ENCODE results near the gene UPK2. TPM values are rescaled to one million over a fixed set of nuclear protein-coding genes. Genes with fewer than 3 reads are reported as not detected.

The UPK2 gene
- total RNA-seq, 2 experiments from 2014 or later = 0.28 to 0.34 TPM

DNA sequence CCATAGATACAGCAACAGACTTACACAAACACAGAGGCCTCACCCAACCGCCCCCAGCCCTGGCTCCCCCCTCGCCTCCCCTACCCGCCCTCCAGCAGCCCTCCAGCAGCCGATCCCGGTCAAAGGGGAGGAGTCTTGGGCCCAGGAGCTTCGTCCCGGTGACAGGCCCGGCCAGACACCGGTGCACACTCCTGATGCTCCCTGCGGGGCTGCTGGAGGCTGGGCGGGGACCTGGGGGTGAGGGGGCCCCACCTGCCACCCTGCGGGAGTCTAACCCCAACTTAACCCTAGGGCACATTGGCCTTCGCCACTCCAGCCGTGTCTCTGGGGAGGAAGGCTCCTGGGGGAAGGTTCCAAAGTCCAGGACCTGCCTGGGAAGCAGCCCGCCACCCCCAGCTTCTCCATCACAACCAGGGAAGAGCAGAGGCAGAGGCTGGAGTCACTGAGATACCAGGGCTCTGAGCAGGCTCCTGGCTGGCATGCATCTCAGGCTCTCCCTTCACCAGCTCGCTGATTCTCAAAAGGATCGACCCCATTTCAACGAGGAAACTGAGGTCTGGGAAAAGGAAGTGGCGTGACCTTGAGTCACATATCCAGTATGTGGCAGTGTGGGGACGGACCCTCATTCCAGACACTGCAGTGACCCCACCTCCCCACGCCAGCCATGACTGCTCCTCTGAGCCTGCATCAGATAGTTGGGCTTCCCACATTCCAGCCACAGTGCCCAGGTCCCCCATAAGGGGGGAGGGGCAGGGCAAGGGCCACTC is 44.8 kb upstream of the UPK2 start:
- TF ChIP-seq, protein P1, sequence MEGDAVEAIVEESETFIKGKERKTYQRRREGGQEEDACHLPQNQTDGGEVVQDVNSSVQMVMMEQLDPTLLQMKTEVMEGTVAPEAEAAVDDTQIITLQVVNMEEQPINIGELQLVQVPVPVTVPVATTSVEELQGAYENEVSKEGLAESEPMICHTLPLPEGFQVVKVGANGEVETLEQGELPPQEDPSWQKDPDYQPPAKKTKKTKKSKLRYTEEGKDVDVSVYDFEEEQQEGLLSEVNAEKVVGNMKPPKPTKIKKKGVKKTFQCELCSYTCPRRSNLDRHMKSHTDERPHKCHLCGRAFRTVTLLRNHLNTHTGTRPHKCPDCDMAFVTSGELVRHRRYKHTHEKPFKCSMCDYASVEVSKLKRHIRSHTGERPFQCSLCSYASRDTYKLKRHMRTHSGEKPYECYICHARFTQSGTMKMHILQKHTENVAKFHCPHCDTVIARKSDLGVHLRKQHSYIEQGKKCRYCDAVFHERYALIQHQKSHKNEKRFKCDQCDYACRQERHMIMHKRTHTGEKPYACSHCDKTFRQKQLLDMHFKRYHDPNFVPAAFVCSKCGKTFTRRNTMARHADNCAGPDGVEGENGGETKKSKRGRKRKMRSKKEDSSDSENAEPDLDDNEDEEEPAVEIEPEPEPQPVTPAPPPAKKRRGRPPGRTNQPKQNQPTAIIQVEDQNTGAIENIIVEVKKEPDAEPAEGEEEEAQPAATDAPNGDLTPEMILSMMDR (conservative IDR thresholded peaks at IDR 0.05; ENCODE audit: low read length) = no peak
- no peak for TF ChIP-seq EZH2phosphoT487 (IDR thresholded peaks at IDR 0.05; ENCODE audit: borderline replicate concordance, low read depth, low read length)
- H3K9me2 ChIP-seq (ENCODE audit: insufficient read depth, low read length) = no peaks in the 10 kb centered on the region
- H3K4me3 ChIP-seq (ENCODE audit: low read depth, low read length, poor library complexity, severe bottlenecking) = no peak overlapping the region
- intact Hi-C loops (cut with micrococcal nuclease; ENCODE audit: unreplicated experiment) = no loop called here
- no peaks in the 10 kb centered on the region for H3K36me3 ChIP-seq (ENCODE audit: insufficient read depth, low read length)
- no peak overlapping the region for H2AFZ ChIP-seq (ENCODE audit: low read length)
- ChIA-PET CTCF (ENCODE audit: unreplicated experiment) (interaction anchor here (1.0 to 3.1 kb wide), 2 partner anchors 15 to 57 kb away, joined by 3 to 12 read pairs; partner anchors contain the start of gene BCL9L), POLR2A (interaction anchor here (0.6 to 3.5 kb wide), 4 partner anchors 12 to 33 kb away, joined by 3 to 25 read pairs (median 3); no protein-coding TSS in a partner anchor)
- H3K27ac ChIP-seq (ENCODE audit: low read depth, low read length, poor library complexity, severe bottlenecking) = peak overlapping the region; percentile 88
- DNase-seq (ENCODE audit: low spot score) = no peak
- H3K79me2 ChIP-seq (ENCODE audit: insufficient read depth, low read depth, low read length) = peaks cover 8% of the 10 kb centered on the region; the same call in 1 of the 2 replicates
- no TSS peak for BruUV-seq (replicated peaks)
- peaks cover 80% of the 10 kb centered on the region for H3K4me1 ChIP-seq (ENCODE audit: insufficient read depth, low read length, poor library complexity, severe bottlenecking)
- no peaks in the 10 kb centered on the region for H4K20me1 ChIP-seq (ENCODE audit: insufficient read depth, low read length)
- peak overlapping the region; percentile 82 for H3K4me2 ChIP-seq (ENCODE audit: low read length)
- H3K9me3 ChIP-seq (ENCODE audit: low read length) = no peaks in the 10 kb centered on the region

DNA sequence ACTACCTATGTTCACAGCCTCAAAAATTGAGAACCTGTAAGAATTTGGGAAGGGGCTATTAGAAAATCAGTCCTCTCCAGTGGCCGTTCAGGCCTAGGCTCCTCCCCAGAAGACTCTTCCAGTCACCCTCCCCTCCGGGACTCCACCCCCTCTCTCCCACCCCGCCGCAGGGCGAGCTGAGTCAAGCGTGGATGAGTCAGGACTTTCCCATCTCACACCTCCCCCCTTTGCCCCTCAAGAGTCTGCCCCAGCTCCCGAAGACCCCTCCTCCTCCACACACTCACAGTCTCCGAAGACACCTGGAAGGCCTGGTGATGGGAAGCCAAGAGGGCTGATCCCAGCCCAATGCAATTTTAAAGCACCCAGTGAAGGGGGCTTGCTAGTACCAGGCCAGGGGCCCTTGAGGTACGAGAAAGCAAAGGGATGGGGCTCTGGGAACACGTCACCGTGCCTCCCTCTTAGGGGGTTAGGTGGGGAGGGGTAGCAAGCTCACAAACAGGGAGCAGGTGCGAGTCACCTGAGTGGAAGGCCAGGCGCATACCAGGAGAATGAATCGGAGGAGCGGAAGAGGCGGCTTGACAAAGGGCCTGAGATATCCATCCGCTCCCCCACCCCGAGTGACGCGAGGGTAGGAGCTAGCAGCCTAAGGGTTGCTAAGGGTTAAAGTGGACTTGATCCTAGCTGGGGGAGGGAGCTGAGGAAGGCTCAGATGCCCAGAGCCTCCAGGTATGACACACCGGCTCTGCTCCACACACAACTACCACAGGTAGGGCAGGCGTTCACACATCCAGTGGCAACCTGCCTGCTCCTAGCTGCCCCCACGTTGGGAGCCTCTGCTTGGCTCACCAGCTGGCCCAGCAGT is 44.0 kb upstream of the UPK2 start:
- intact Hi-C loops (cut with micrococcal nuclease; ENCODE audit: unreplicated experiment) = no loop called here
- BruUV-seq (replicated peaks) = no TSS peak
- peak overlapping the region; percentile 88 for H3K27ac ChIP-seq (ENCODE audit: low read depth, low read length, poor library complexity, severe bottlenecking)
- H3K4me1 ChIP-seq (ENCODE audit: insufficient read depth, low read length, poor library complexity, severe bottlenecking) = peaks cover 80% of the 10 kb centered on the region
- no peaks in the 10 kb centered on the region for H3K36me3 ChIP-seq (ENCODE audit: insufficient read depth, low read length)
- no peak for DNase-seq (ENCODE audit: low spot score)
- no peaks in the 10 kb centered on the region for H4K20me1 ChIP-seq (ENCODE audit: insufficient read depth, low read length)
- CTCF ChIA-PET (ENCODE audit: unreplicated experiment) = interaction anchor here (1.0 to 3.6 kb wide), 6 partner anchors 12 to 56 kb away, joined by 3 to 31 read pairs (median 4); partner anchors contain the start of gene BCL9L
- POLR2A ChIA-PET = interaction anchor here (0.6 to 3.5 kb wide), 9 partner anchors 9 to 545 kb away, joined by 3 to 25 read pairs (median 4); no protein-coding TSS in a partner anchor
- no peaks in the 10 kb centered on the region for H3K9me2 ChIP-seq (ENCODE audit: insufficient read depth, low read length)
- H3K9me3 ChIP-seq (ENCODE audit: low read length) = no peaks in the 10 kb centered on the region
- H3K4me2 ChIP-seq (ENCODE audit: low read length) = peak overlapping the region; percentile 82
- no peak for TF ChIP-seq EZH2phosphoT487 (IDR thresholded peaks at IDR 0.05; ENCODE audit: borderline replicate concordance, low read depth, low read length)
- TF ChIP-seq, protein P1 (conservative IDR thresholded peaks at IDR 0.05; ENCODE audit: low read length) = no peak
- no peak overlapping the region for H2AFZ ChIP-seq (ENCODE audit: low read length)
- peaks cover 8% of the 10 kb centered on the region; the same call in 1 of the 2 replicates for H3K79me2 ChIP-seq (ENCODE audit: insufficient read depth, low read depth, low read length)
- H3K4me3 ChIP-seq (ENCODE audit: low read depth, low read length, poor library complexity, severe bottlenecking) = no peak overlapping the region

All from OCI-LY7 (cell line).